Activated naive CD8-positive, alpha-beta T cell (primary cell): ENCODE measurements around the gene MMP28.

Experiments used
- H3K27ac Mint-ChIP-seq: one replicate; pipeline ENCODE4 v1.8.0; 2021; ENCODE audit warnings: mixed read lengths
- H3K27me3 Mint-ChIP-seq: one replicate; pipeline ENCODE4 v1.8.0; 2021; ENCODE audit warnings: mixed read lengths
- H3K36me3 Mint-ChIP-seq: one replicate; pipeline ENCODE4 v1.8.0; 2021; ENCODE audit warnings: mixed read lengths
- H3K4me1 Mint-ChIP-seq: one replicate; pipeline ENCODE4 v1.8.0; 2021; ENCODE audit warnings: low read depth, mixed read lengths
- H3K4me3 Mint-ChIP-seq: one replicate; pipeline ENCODE4 v1.8.0; 2021; ENCODE audit warnings: mild to moderate bottlenecking, mixed read lengths
- H3K9me3 Mint-ChIP-seq: one replicate; pipeline ENCODE4 v1.8.0; 2021; ENCODE audit warnings: low read depth, mixed read lengths

MMP28 gene

GRCh38 chr17:35788477-35789368 is 6.7 kb downstream of the MMP28 start:
- H3K9me3 Mint-ChIP-seq: no peaks in the 10 kb centered on the region
- H3K4me3 Mint-ChIP-seq: peak overlapping the region; percentile 1
- peaks cover 2% of the 10 kb centered on the region for H3K36me3 Mint-ChIP-seq
- peaks cover 41% of the 10 kb centered on the region for H3K4me1 Mint-ChIP-seq
- peak overlapping the region; percentile 37 for H3K27ac Mint-ChIP-seq
- H3K27me3 Mint-ChIP-seq: peaks cover 4% of the 10 kb centered on the region

DNA sequence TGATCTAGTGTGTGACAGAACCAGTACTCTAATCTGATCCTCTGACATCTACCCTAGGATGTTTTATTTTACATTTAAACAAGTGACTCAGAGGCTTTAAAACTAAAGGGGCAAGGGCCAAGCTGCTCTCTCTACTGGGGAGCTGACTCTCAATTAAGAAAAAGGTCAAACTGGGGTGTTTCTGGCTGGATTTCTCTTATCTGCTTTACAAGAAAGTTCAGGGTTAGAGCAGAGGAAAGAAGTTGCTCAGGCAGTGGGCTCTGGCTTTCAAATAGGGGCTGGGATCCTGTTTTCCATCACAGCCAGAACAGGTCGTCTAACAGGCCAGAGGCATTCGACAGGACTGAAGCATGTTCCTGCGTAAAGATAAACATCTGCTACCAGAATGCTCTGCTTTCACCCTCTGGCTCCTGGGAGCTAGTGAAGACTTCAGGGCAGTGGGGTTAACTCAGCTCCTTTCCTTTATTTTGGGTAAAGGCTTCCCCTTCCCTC is 8.5 kb downstream of the MMP28 start:
- Mint-ChIP-seq H3K27me3 (no peaks in the 10 kb centered on the region), H3K4me3 (no peak overlapping the region), H3K27ac (no peak overlapping the region), H3K36me3 (peaks cover 2% of the 10 kb centered on the region), H3K9me3 (no peaks in the 10 kb centered on the region), H3K4me1 (peaks cover 26% of the 10 kb centered on the region)

- peaks cover 23% of the 10 kb centered on the region for H3K4me1 Mint-ChIP-seq
- no peak overlapping the region for H3K4me3 Mint-ChIP-seq
- H3K36me3 Mint-ChIP-seq: peaks cover 2% of the 10 kb centered on the region
- no peaks in the 10 kb centered on the region for H3K9me3 Mint-ChIP-seq
- H3K27me3 Mint-ChIP-seq: no peaks in the 10 kb centered on the region
- H3K27ac Mint-ChIP-seq: no peak overlapping the region
These were observed 10.5 kb downstream of the MMP28 start for GRCh38 chr17:35784895-35785294.

GRCh38 chr17:35780950-35781349 is 14.5 kb downstream of the MMP28 start:
- Mint-ChIP-seq H3K27me3 (no peaks in the 10 kb centered on the region), H3K9me3 (no peaks in the 10 kb centered on the region), H3K27ac (no peak overlapping the region), H3K4me1 (no peaks in the 10 kb centered on the region), H3K4me3 (no peak overlapping the region), H3K36me3 (no peaks in the 10 kb centered on the region)

DNA sequence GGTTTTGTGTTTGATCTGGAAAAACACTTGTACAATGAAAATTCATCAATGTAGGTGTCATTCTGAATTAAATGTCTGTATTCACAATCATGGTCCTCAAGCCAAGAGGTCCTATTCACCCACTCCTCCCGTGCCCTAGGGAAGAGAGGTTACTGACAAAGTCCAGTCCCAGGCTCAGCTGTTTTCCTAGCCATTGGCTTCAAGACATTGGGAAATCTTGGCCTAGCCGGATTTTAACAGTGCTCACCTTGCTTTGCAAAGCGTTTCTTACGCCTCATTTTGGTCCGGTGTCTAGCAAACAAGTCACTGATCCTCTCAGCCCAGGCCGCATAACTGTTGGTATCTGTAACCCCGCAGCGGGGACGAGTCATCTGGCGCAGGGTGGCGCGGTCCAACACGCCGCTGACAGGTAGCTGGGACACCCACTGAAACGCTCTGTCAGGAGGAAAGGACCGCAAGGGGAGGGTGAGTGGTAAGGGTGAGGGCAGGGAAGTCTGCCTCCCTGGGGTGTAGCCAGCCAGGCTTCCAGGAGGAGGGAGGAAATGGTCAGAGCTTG is 16.7 kb downstream of the MMP28 start:
- no peaks in the 10 kb centered on the region for H3K27me3 Mint-ChIP-seq

DNA sequence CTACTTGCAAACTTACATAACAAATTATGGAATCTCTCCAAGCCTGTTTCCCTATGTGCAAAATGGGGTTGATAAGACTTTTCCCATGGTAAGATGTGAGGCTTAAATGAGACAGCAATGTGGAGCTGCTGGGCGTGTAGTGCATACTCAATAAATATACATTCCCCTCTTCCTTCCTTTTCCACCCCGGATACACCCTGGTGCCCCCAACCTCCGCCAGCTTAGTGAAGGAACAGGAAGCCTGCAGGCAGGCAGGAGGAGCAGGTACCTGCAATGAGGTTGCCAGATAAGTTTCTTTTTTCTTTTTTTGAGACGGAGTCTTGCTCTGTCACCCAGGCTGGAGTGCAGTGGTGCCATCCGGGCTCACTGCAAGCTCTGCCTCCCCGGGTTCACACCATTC is 19.9 kb downstream of the MMP28 start:
- Mint-ChIP-seq H3K27me3 (no peaks in the 10 kb centered on the region), H3K9me3 (no peaks in the 10 kb centered on the region)

More for the DNA sequence above, 16.7 kb downstream of the MMP28 start:
- no peaks in the 10 kb centered on the region for H3K36me3 Mint-ChIP-seq
- peaks cover 3% of the 10 kb centered on the region for H3K4me1 Mint-ChIP-seq
- H3K4me3 Mint-ChIP-seq: no peak overlapping the region
- no peak overlapping the region for H3K27ac Mint-ChIP-seq
- H3K9me3 Mint-ChIP-seq: no peaks in the 10 kb centered on the region

GRCh38 chr17:35775039-35775438 is 20.4 kb downstream of the MMP28 start:
- H3K36me3 Mint-ChIP-seq: no peaks in the 10 kb centered on the region
- H3K27me3 Mint-ChIP-seq: no peaks in the 10 kb centered on the region
- H3K4me3 Mint-ChIP-seq: no peak overlapping the region
- no peak overlapping the region for H3K27ac Mint-ChIP-seq
- H3K4me1 Mint-ChIP-seq: peaks cover 3% of the 10 kb centered on the region
- no peaks in the 10 kb centered on the region for H3K9me3 Mint-ChIP-seq

More for the DNA sequence above, 19.9 kb downstream of the MMP28 start:
- H3K27ac Mint-ChIP-seq: no peak overlapping the region
- peaks cover 3% of the 10 kb centered on the region for H3K4me1 Mint-ChIP-seq
- no peaks in the 10 kb centered on the region for H3K36me3 Mint-ChIP-seq
- H3K4me3 Mint-ChIP-seq: no peak overlapping the region

DNA sequence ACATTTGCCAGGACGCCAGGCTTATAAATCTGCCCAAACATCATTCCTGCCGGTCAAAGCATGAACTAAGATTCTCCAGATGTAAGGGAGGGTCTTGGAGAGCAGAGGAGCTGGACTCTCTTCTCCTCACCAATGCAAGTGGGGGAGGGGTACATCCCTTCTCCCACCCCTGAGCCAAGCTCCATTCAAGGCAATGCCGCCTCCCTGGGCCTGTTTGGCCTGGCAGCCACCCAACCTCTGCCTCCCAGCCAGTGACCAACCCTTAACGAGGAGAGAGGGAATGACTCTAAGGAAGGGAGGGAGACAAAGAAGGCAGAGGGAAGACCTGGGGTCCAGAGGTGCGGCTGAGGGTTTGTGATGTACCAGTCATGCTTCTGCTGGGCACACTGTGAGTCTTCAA is 20.9 kb downstream of the MMP28 start:
- peaks cover 3% of the 10 kb centered on the region for H3K4me1 Mint-ChIP-seq
- no peak overlapping the region for H3K27ac Mint-ChIP-seq
- no peaks in the 10 kb centered on the region for H3K27me3 Mint-ChIP-seq
- H3K36me3 Mint-ChIP-seq: no peaks in the 10 kb centered on the region
- H3K4me3 Mint-ChIP-seq: no peak overlapping the region
- no peaks in the 10 kb centered on the region for H3K9me3 Mint-ChIP-seq

DNA sequence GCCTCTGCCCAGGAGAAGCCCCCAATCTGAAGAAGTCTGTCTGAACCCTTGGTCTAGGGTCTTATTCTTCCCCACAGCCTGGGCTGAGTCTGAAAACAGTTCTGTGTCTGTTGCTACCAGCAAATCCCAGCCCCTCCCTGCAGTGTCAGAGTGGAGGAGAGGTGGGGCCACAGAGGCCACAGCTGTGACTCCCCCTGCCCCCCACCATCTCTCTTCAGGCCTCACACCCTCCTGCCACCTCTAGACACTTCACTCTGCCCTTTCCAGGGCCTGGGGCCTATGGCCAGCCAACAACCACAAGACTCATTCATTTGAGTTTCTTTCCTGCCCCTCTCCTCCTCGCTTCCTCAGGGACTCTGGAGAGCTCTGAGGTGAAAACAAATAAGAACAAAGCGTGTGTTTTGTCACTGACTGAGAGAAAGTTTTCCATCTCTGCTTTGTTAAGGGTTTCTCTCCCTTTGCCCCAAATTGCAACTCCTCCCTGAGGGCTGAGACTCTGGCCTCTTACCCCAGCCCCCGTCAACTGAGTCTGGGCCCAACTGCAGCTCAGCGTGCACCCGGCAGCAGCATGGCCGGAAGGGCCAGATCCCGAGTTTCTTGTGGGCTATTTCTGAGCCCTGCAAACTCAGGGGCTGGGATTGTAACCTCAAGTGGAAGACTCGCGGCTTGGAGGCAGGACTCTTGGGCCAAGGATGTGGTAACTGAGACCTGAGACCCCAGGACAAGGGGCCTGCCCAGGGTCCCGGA is 21.6 kb downstream of the MMP28 start:
- no peaks in the 10 kb centered on the region for H3K9me3 Mint-ChIP-seq
- H3K36me3 Mint-ChIP-seq: no peaks in the 10 kb centered on the region
- H3K4me1 Mint-ChIP-seq: peaks cover 3% of the 10 kb centered on the region
- H3K27me3 Mint-ChIP-seq: no peaks in the 10 kb centered on the region
- H3K4me3 Mint-ChIP-seq: no peak overlapping the region
- no peak overlapping the region for H3K27ac Mint-ChIP-seq

DNA sequence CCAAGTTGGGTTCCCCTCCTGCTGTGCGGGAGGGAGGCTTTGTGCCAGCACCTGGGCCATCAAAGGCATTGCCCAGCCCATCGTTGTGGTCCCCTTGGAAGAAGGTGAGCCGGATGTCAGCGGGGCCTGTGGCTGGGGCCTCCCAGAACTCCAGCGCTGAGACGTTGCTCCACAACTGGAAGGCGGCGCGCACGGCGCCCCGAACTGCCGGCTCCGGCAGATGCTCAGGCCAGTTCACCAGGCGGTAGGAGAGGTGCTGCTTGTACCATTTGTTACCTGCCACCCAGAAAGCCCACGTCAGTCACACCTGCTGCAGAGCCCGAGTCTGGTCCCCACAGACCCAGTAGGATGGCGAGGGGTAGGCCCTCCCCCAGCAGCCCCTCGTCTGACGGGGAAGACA is 22.3 kb downstream of the MMP28 start:
- peaks cover 3% of the 10 kb centered on the region for H3K4me1 Mint-ChIP-seq
- no peaks in the 10 kb centered on the region for H3K9me3 Mint-ChIP-seq
- no peaks in the 10 kb centered on the region for H3K27me3 Mint-ChIP-seq
- H3K4me3 Mint-ChIP-seq: no peak overlapping the region
- H3K27ac Mint-ChIP-seq: no peak overlapping the region
- H3K36me3 Mint-ChIP-seq: no peaks in the 10 kb centered on the region

- Mint-ChIP-seq H3K9me3 (no peaks in the 10 kb centered on the region), H3K27ac (no peak overlapping the region), H3K27me3 (no peaks in the 10 kb centered on the region), H3K36me3 (no peaks in the 10 kb centered on the region), H3K4me3 (no peak overlapping the region), H3K4me1 (peaks cover 6% of the 10 kb centered on the region)
These were observed 25.4 kb downstream of the MMP28 start for GRCh38 chr17:35769895-35770486.

DNA sequence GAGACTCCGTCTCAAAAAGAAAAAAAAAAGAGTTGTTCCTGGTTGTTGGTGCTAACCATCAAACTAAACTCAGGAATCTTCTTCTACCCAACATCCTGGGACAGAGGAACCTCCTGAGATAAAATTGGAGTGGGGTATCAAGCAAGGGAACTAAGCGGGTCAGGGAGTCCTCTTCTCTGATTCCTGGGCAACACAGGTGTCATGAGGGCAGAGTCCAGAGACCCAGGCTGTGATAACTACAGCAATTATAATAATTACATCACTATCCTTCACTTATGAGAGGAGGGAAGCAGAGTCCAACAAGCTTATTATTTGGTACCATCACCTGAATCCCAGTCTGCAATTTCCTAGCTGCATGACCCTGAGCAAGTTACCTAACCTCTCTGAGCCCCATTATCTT is 26.6 kb downstream of the MMP28 start:
- Mint-ChIP-seq H3K4me3 (no peak overlapping the region), H3K27me3 (no peaks in the 10 kb centered on the region), H3K27ac (no peak overlapping the region)

GRCh38 chr17:35766903-35767510 is 28.4 kb downstream of the MMP28 start:
- H3K27ac Mint-ChIP-seq: no peak overlapping the region

More for the DNA sequence above, 26.6 kb downstream of the MMP28 start:
- Mint-ChIP-seq H3K4me1 (peaks cover 10% of the 10 kb centered on the region), H3K36me3 (no peaks in the 10 kb centered on the region), H3K9me3 (no peaks in the 10 kb centered on the region)

DNA sequence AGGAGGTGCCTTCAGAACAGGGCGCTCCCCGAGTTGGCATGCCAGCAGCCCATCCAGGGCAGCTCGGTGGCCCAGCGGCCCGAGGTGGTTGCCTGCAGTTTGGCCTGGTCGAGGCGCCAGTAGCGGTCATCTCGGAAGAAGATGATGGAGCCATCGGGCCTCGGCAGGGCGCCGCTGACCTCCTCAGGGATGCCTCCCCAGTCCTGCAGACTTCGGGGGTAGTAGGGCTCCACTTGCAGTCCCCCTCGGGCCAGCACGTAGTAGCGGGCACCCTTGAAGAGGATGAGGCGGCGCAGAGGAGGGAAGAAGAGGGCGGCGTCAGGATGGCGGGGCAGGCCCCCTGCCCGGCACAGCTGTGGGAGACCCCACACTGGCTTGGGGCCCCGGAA is 29.0 kb downstream of the MMP28 start:
- peaks cover 9% of the 10 kb centered on the region for H3K4me1 Mint-ChIP-seq
- no peaks in the 10 kb centered on the region for H3K36me3 Mint-ChIP-seq
- no peaks in the 10 kb centered on the region for H3K9me3 Mint-ChIP-seq
- no peaks in the 10 kb centered on the region for H3K27me3 Mint-ChIP-seq
- H3K27ac Mint-ChIP-seq: no peak overlapping the region
- no peak overlapping the region for H3K4me3 Mint-ChIP-seq

More at GRCh38 chr17:35766903-35767510, 28.4 kb downstream of the MMP28 start:
- H3K4me3 Mint-ChIP-seq: no peak overlapping the region
- H3K36me3 Mint-ChIP-seq: no peaks in the 10 kb centered on the region
- H3K27me3 Mint-ChIP-seq: no peaks in the 10 kb centered on the region
- H3K4me1 Mint-ChIP-seq: peaks cover 9% of the 10 kb centered on the region
- H3K9me3 Mint-ChIP-seq: no peaks in the 10 kb centered on the region
